ENCODE results near the gene LMTK3. TPM values are rescaled to one million over a fixed set of nuclear protein-coding genes. Genes with fewer than 3 reads are reported as not detected.
A peak's percentile ranks its signal among the peaks of the same experiment; 100 is the strongest.

Gene LMTK3
- total and polyA plus RNA-seq, 9 of the 15 experiments (the other 6 are each of a cell fraction or from before 2014, with no cell fraction given): 0.35 to 12.3 (median 2.0) TPM; not detected in 2

GRCh38 chr19:48484247-48484893 lies 27.3 kb downstream of the LMTK3 start:
- ChIA-PET POLR2A (interaction anchor here (0.7 kb wide), 1 partner anchor 239 kb away, joined by 3 read pairs; no protein-coding TSS in a partner anchor), CTCF (ENCODE audit: low intra/inter-chr PET ratio) (no interaction called here)
- Histone ChIP-seq H3K4me2 (ENCODE audit: insufficient read depth, low read length) (no peak overlapping the region), H3K9ac (ENCODE audit: insufficient read depth in 1 of 2, low read depth in 2 of 2, low read length in 2 of 2) (no peak overlapping the region), H3K9me3 (replicated peaks; ENCODE audit: control insufficient read depth, insufficient read depth, low read depth, low read length) (no peaks in the 10 kb centered on the region), H3K9me1 (ENCODE audit: control insufficient read depth, insufficient read depth, low read length) (no peaks in the 10 kb centered on the region), H3K27ac (ENCODE audit: extremely low read depth, low read depth, low read length) (no peak overlapping the region), H3K79me2 (ENCODE audit: control insufficient read depth, insufficient read depth, low read length) (no peaks in the 10 kb centered on the region), H3K4me1 (replicated peaks in 1 of 2; ENCODE audit: control insufficient read depth in 2 of 2, insufficient read depth in 2 of 2, low read length in 2 of 2) (peaks cover 0 to 16% of the 10 kb centered on the region in 2 experiments; a peak in 2 of 5 replicates), H3K4me3 (no peak overlapping the region), H2AFZ (ENCODE audit: low read depth, low read length) (no peak overlapping the region), H4K20me1 (replicated peaks; ENCODE audit: control insufficient read depth, insufficient read depth, low read length) (no peaks in the 10 kb centered on the region), H3K27me3 (ENCODE audit: control insufficient read depth in 2 of 2, insufficient read depth in 2 of 2, low read length in 2 of 2) (no peaks in the 10 kb centered on the region), H3K36me3 (ENCODE audit: control insufficient read depth, insufficient read depth, low read length) (peaks cover 9% of the 10 kb centered on the region; the same call in 1 of the 3 replicates)
- no peak for FAIRE-seq
- no peak for DNase-seq (ENCODE audit: extremely low read depth in 1 of 4, low spot score in 3 of 4)
- ATAC-seq: no peak
- no TSS peak for BruUV-seq (replicated peaks)
- 73% methylated on average over 16 of the region's 16 CpGs for WGBS (ENCODE audit: insufficient coverage, low coverage, missing lambda C conversion rate)
- in situ Hi-C loops (cut with MboI) (no loop called here), intact Hi-C loops (cut with micrococcal nuclease) (no loop called here)
- 0 out of 2 replicates have a peak, but pooled peaks have one; percentile 40 for TF ChIP-seq SUPT5H (IDR thresholded peaks at IDR 0.05)
- no peak for TF ChIP-seq MTA3 (IDR thresholded peaks at IDR 0.05; ENCODE audit: borderline replicate concordance)
- peak; percentile 47 for TF ChIP-seq BCOR (IDR thresholded peaks at IDR 0.05)
- TF ChIP-seq ZBTB26 (CRISPR knock-in tag; IDR thresholded peaks at IDR 0.05): 0 out of 2 replicates have a peak, but pooled peaks have one; percentile 30
- TF ChIP-seq POLR2A (conservative IDR thresholded peaks at IDR 0.05): peak; percentile 55; the same call in 1 of the 2 replicates
- no peak for TF ChIP-seq NRF1 (conservative IDR thresholded peaks at IDR 0.05 in 1 of 2, IDR thresholded peaks at IDR 0.05 in 1 of 2)
- no peak for TF ChIP-seq ZNF518B (CRISPR knock-in tag; IDR thresholded peaks at IDR 0.05)
- peak; percentile 31 for TF ChIP-seq POLR2B (IDR thresholded peaks at IDR 0.05; ENCODE audit: low read depth, partially characterized antibody)
- TF ChIP-seq POLR2G (IDR thresholded peaks at IDR 0.05; ENCODE audit: low read depth, low read length): peak; percentile 68
